GM18868 (cell line): ENCODE data around the gene PLEK.
"Not testable (repeated sequence)": the region's sequence is repeated elsewhere in the genome, so short reads cannot be mapped to it uniquely, and the experiment has no call there.

Experiments
- ATAC-seq: cut with Tn5 transposase; IDR thresholded peaks from one replicate; pipeline ENCODE4 v1.9.1; 2021; ENCODE audit warnings: mild to moderate bottlenecking, moderate library complexity; ENCODE audit not compliant: unreplicated experiment

PLEK gene

DNA sequence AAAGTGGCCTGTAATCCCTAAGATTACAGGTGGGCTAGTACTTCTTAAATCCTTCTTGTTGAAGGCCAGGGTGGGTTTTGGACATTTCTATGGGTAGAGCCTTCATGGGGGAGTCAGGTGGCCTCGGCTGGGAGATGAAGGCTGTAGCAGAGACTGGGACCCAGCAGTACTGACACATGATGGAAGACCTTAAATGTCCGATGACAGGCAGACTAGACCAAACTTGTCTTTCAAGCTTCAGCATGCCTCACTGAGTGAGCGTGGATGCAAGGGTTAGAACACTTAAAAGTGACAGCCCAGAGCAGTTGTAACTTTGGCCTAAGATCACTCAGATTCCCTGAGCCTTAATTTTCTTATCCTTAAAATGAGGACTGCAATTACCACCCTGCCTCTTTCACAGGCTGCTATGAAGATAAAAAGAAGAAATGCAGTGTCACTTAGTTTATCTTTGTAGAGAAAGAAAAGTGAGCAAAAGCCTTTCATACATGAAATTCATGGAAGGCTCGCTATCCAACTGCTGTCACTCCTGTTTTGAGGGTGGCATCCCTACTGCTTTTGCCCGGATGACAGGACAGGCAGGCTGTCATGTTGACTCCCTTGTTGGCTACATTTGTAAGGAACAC lies 19.5 kb downstream of the PLEK start:
- no peak for ATAC-seq

DNA sequence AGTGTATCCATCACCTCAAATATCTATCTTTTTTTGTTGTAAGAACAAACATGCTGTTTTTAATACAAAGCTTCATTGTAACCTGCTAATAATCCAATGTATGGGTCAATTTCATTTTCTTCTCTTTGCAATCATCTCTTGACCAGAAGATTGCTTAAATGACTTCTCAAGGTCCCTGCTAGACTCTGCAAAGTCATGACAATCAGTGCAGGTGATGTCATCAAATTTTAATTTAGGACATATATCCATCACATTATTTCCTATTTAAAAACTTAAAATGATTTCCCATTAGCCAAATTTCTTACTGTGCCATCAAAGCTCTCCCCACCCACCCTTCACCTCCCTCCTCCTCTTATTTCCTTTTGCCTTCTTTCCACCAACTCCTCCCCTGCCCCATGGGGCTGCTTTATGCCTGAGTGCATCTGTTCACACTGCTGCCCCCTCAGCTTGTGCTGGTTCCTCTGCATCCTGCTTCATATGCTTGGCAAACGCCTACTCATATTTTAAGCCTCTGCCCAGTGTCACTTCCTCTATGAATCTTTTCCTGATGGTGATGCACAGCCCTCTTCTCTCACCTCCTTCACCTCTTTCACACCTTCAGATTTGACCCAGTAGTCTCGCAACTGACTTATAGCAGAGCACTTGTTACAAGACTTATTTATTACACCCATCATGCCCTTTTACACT lies 20.3 kb downstream of the PLEK start:
- ATAC-seq: peak; percentile 58

- ATAC-seq: no peak
These were observed 20.8 kb downstream of the PLEK start for GRCh38 chr2:68385907-68386287.

DNA sequence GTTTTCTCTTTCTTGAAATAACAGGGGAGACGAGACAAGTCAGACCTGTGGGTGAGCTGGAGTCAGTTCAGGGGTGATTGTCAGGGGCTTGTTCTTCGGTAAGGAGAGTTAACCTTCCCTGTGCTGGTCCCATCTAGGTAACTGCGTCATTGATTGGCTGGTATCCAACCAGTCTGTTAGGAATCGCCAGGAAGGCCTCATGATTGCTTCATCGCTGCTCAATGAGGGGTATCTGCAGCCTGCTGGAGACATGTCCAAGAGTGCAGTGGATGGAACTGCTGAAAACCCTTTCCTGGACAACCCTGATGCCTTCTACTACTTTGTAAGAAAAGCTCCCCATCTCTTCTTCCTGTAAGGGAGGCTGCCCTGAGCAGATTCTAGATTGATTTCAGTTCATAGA lies 21.3 kb downstream of the PLEK start:
- no peak for ATAC-seq

DNA sequence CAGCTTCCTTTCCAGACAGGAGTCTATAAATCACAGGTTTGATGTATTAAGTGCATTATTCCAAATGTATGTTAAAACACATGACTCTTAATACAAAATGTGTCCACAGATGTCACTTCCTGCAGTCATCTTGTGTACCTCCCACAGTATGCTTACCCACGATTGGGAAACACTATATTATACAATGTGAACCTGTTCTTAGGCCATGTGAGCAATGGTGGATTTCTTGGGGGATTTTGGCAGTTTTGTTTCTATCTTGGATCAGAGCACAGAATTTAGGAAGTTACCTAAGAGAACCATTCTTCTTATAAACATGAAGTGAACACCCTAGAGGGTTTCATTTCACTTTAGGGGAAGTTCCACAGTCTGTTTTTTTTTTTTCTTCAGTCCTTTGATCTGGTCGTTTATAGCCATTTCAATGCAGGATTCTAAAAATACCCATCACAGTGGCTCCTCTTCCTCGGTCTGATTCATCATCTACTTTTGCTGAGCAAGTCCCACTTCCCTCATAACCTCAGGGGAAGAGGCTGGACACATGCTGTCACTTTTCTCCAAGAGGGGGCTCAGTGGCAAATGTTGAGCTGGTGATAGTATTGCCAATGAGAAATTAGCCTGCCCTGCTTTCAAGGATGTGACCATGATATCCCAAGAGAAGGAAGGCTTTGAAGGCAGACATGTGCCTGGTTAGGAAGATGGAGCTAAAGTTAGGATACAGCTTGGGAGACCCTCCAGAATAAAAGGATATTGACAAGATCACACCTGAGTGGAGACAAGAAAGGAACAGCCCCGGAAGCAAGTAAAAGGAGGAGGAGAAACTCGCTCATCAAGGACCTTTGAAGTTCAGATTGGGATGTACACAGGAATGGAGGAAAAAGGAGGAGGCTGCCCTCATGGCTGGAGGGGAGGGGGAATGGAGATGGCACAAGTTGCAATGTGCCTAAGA lies 22.6 kb downstream of the PLEK start:
- peak; percentile 42 for ATAC-seq

- no peak for ATAC-seq
These were observed 23.3 kb downstream of the PLEK start for GRCh38 chr2:68388358-68388757.

- ATAC-seq: no peak
These were observed 23.7 kb downstream of the PLEK start for GRCh38 chr2:68388772-68389171.

- no peak for ATAC-seq
These were observed 25.0 kb downstream of the PLEK start for GRCh38 chr2:68390114-68390513.

DNA sequence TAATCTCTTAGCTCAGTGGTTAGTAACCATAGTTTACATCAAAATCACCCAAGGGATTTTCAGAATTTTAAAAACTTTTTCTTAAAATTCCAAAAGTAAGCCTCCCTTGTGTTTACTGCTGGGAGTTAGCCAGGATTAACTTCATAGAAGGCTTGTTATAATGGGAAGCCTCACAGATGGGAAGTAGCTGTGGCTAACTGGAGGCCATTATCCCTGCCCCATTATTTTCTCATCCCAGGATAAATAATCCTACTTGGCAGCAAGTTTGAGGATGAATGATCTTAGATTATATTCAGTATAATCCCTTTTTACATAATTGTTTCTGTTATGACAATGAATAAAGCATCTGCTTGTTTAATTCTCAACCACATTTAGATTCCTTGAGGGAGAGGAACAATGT lies 25.5 kb downstream of the PLEK start:
- no peak for ATAC-seq

DNA sequence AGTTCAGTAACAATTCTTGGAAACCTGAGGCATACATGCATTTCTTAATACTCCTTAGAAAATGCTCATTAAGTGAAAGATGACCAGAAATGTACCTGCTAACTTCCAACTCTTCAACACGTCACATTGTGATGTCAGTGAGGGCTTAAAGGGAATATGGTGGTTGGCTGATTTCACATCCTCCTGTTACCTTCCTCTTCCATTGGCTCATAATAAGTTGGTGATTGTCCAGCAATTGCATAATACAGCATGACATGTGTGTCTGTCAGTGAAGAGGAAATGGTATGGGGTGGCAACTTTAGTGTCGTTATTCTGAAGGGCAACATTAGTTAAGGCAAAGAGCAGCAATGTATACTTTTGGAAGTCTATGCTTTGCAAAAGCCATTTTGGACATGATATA lies 26.0 kb downstream of the PLEK start:
- no peak for ATAC-seq

DNA sequence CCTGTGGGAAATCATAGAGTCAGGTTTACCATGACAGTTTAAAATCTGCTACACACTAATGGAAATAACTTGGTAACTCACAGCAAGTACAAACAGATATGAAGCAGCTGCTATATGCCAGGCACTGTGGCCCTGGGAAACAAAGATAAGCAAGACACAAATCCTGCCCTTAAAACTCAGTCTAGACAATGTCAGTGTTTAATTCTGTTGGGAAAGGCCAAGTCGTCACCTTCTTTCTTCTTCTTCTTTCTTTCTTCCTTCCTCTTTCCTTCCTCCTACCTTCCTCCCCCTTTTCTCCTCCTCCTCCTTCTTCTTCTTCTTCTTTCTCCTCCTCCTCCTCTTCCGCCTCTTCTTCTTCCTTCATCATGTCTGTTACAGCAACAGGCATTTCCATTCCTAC lies 26.8 kb downstream of the PLEK start:
- no peak for ATAC-seq

DNA sequence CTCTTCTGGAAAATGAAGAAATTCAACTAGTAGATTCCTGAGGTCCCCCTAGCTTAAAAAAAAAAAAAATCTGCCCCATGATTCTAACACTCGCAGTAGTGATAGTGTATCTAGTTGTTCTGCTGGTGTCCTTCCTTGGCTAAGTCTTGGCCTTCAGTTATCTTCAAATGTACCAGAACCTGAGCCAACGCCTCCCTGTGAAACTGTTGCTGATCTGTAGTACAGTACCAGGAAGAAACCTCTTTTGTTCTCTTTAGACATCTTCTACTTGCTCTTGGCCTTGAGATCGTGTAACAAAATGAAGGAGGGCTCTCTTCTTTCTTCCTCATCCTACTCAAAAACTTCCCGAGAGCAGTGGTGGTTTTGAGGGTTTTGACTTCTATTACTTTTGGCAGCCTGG lies 31.0 kb downstream of the PLEK start:
- no peak for ATAC-seq

- not testable (repeated sequence) for ATAC-seq
These were observed 32.7 kb downstream of the PLEK start for GRCh38 chr2:68397704-68398263.

GRCh38 chr2:68403199-68403644 lies 38.1 kb downstream of the PLEK start:
- ATAC-seq: peak; percentile 80

- no peak for ATAC-seq
These were observed 39.1 kb downstream of the PLEK start for GRCh38 chr2:68404164-68404563.

GRCh38 chr2:68404893-68405799 lies 40.1 kb downstream of the PLEK start:
- peak; percentile 69 for ATAC-seq

DNA sequence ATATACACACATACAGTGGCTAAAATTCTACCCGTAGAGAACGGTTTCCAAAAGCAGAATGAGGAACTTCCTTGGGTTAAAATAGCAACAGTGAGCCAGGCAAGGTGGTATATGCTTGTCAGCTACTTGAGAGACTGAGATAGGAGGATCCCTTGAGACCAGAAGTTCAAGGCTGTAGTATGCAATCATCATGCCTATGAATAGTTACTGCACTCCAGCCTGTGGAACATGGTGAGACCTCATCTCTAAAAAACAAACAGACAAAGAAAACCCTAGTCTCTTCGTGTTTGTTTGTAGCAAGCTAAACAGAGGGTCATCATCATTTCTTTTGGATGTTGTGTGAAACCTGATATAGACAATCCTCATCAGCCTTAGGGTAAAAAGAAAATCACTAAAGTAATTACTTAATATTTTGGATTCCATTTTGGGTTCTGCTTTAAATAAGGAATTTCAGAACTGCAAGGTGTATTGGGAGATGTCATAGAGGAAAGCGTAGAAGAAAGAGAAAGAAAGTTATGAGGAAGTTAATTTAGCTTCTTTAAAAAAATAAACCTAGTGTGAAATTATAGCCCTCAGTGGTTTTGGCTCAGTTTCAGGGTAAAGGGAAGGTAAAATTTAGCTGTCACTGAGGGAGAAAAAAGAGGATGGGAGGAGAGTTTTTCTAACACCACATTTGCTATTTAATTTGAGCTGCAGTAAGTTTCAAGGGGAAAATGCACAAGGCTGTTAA lies 46.5 kb downstream of the PLEK start:
- ATAC-seq: peak; percentile 96

- ATAC-seq: peak; percentile 26
These were observed 47.2 kb downstream of the PLEK start for GRCh38 chr2:68412127-68412819.

GRCh38 chr2:68413466-68413865 lies 48.4 kb downstream of the PLEK start:
- ATAC-seq: no peak
